HL-60 (cell line): ENCODE results near the gene UBE2E1.

Experiments
- TF ChIP-seq, protein P1 (sequence below): IDR thresholded peaks from one replicate; pipeline ENCODE4 v1.5.1; 2011; ENCODE audit warnings: low read length, control low read depth, inconsistent platforms; ENCODE audit not compliant: insufficient read depth
- TF ChIP-seq, protein P2 (sequence below): IDR thresholded peaks from 2 replicates; pipeline ENCODE4 v1.6.1; 2012; ENCODE audit warnings: low read depth; ENCODE audit not compliant: insufficient replicate concordance

DNA sequence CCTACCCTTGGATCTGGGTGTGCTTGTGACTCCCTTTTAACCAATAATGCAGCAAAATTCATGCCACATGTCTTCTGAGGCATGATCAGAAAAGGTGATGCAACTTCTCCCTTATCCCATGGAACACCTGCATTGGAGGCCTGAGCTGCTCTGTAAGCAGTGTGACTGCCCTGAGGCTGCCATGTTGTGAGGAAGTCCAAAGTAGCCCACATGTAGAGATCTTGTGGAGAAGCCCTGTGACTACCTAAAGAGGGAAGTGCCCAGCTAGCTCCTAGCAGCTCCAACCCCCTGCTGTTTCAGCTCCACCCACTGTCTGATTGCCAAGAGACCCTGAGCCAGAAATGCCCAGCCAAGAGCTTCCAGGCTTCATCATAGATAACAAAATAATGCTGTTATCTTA is 132.9 kb downstream of the UBE2E1 start:
- TF ChIP-seq, protein P1, sequence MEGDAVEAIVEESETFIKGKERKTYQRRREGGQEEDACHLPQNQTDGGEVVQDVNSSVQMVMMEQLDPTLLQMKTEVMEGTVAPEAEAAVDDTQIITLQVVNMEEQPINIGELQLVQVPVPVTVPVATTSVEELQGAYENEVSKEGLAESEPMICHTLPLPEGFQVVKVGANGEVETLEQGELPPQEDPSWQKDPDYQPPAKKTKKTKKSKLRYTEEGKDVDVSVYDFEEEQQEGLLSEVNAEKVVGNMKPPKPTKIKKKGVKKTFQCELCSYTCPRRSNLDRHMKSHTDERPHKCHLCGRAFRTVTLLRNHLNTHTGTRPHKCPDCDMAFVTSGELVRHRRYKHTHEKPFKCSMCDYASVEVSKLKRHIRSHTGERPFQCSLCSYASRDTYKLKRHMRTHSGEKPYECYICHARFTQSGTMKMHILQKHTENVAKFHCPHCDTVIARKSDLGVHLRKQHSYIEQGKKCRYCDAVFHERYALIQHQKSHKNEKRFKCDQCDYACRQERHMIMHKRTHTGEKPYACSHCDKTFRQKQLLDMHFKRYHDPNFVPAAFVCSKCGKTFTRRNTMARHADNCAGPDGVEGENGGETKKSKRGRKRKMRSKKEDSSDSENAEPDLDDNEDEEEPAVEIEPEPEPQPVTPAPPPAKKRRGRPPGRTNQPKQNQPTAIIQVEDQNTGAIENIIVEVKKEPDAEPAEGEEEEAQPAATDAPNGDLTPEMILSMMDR: no peak
- TF ChIP-seq, protein P2, sequence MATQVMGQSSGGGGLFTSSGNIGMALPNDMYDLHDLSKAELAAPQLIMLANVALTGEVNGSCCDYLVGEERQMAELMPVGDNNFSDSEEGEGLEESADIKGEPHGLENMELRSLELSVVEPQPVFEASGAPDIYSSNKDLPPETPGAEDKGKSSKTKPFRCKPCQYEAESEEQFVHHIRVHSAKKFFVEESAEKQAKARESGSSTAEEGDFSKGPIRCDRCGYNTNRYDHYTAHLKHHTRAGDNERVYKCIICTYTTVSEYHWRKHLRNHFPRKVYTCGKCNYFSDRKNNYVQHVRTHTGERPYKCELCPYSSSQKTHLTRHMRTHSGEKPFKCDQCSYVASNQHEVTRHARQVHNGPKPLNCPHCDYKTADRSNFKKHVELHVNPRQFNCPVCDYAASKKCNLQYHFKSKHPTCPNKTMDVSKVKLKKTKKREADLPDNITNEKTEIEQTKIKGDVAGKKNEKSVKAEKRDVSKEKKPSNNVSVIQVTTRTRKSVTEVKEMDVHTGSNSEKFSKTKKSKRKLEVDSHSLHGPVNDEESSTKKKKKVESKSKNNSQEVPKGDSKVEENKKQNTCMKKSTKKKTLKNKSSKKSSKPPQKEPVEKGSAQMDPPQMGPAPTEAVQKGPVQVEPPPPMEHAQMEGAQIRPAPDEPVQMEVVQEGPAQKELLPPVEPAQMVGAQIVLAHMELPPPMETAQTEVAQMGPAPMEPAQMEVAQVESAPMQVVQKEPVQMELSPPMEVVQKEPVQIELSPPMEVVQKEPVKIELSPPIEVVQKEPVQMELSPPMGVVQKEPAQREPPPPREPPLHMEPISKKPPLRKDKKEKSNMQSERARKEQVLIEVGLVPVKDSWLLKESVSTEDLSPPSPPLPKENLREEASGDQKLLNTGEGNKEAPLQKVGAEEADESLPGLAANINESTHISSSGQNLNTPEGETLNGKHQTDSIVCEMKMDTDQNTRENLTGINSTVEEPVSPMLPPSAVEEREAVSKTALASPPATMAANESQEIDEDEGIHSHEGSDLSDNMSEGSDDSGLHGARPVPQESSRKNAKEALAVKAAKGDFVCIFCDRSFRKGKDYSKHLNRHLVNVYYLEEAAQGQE: no peak
